ENCODE data around the gene ZNF578.
"Not testable (repeated sequence)": the region's sequence is repeated elsewhere in the genome, so short reads cannot be mapped to it uniquely, and the experiment has no call there.

Gene ZNF578

GRCh38 chr19:52453324-52454094, at the start of gene ZNF578:
ZNF578 (plus strand) TSS chr19:52453553; CDS start chr19:52501846, 48,293 bp downstream.
- peak; percentile 87 for DNase-seq (ENCODE audit: low spot score)

- no peak for DNase-seq (ENCODE audit: low spot score)
Measured at GRCh38 chr19:52410276-52410675, 43.1 kb upstream of the ZNF578 start.

- DNase-seq (ENCODE audit: low spot score), result no peak
Measured at GRCh38 chr19:52415711-52416110, 37.6 kb upstream of the ZNF578 start.

DNA sequence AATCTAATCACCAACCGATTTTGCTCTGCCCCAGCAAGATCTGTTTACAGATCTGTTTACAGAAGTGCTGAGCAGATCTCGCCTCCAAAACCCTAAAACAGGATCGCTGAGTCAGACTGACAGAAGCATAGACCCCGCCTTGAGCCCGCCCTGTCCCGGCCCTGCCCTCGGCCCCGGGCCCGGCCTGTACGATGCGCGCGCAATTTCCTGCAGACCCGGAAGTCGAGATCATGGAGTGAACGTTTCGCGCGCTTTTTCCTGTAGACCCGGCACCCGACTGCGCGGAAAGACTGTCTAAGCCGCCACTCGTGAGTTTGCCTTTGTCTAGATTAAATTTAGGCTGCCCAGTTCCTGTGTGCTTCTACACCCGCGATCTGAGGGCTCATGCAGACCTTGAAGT, 24.4 kb upstream of the ZNF578 start, which contains the start of gene ZNF534:
Gene ZNF534 (plus strand): TSS at position 212 of the 400 bp plus-strand sequence. CDS start 2,327 bp downstream, outside the sequence.
- DNase-seq (ENCODE audit: low spot score), result no peak

DNA sequence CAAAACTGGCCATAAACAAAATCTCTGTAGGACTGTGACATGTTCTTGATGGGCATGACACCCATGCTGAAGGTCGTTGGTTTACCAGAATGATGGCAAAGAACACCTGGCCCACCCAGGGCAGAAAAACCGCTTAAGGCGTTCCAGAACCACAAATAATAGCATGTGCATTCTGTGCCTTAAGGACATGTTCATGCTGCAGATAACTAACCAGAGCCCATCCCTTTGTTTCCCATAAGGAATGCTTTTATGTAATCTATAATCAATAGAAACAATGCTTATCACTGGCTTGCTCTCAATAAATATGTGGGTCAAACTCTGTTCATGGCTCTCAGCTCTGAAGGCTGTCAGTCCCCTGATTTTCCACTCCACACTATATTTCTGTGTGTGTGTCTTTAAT, 11.2 kb upstream of the ZNF578 start:
- no peak for DNase-seq (ENCODE audit: low spot score)

GRCh38 chr19:52444506-52444905, 8.8 kb upstream of the ZNF578 start:
- DNase-seq (ENCODE audit: low spot score), result no peak

- peak; percentile 5 for DNase-seq (ENCODE audit: low spot score)
Measured at GRCh38 chr19:52451241-52451640, 2.1 kb upstream of the ZNF578 start.

GRCh38 chr19:52464798-52465470, 11.6 kb downstream of the ZNF578 start:
- DNase-seq (ENCODE audit: low spot score), result no peak

- DNase-seq (ENCODE audit: low spot score), result no peak
Measured at GRCh38 chr19:52473655-52474350, 20.4 kb downstream of the ZNF578 start.

- no peak for DNase-seq (ENCODE audit: low spot score)
Measured at GRCh38 chr19:52474351-52475127, 21.2 kb downstream of the ZNF578 start.

DNA sequence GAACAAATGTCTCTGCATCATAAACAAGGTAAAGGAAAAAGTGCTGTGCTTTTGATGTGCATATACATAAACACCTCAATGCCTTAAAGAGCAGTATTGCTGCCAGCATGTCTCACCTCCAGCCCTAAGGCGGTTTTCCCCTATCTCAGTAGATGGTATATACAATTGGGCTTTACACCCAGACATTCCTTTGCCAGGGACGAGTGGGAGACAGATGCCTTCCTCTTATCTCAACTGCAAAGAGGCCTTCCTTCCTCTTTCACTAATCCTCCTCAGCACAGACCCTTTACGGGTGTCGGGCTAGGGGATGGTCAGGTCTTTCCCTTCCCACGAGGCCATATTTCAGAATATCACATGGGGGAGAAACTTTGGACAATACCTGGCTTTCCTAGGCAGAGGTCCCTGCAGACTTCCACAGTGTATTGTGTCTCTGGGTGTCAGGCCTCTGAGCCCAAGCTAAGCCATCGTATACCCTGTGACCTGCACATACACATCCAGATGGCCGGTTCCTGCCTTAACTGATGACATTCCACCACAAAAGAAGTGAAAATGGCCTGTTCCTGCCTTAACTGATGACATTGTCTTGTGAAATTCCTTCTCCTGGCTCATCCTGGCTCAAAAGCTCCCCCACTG, 30.9 kb downstream of the ZNF578 start:
- not testable (repeated sequence) for DNase-seq (ENCODE audit: low spot score)

DNA sequence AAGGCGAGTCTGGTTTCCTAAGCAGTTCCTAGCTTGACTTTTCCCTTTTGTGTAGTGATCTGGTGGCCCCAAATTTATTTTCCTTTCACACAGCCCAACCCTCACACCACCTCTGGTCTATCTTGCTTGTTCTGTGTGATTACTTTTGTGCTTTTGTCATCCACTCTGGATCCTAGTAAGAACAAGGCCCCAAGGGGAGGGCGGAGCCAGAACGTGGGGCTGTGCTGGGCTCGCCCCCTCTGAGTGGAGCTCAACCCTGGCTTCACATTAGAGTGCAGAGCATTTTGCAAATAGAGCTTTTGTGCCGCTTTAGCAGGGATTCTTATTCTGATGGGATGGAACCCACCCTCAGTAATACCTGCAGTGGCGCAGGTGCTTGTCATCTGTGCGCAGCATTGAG, 31.7 kb downstream of the ZNF578 start:
- not testable (repeated sequence) for DNase-seq (ENCODE audit: low spot score)

GRCh38 chr19:52485561-52486240, 32.3 kb downstream of the ZNF578 start:
- not testable (repeated sequence) for DNase-seq (ENCODE audit: low spot score)

DNA sequence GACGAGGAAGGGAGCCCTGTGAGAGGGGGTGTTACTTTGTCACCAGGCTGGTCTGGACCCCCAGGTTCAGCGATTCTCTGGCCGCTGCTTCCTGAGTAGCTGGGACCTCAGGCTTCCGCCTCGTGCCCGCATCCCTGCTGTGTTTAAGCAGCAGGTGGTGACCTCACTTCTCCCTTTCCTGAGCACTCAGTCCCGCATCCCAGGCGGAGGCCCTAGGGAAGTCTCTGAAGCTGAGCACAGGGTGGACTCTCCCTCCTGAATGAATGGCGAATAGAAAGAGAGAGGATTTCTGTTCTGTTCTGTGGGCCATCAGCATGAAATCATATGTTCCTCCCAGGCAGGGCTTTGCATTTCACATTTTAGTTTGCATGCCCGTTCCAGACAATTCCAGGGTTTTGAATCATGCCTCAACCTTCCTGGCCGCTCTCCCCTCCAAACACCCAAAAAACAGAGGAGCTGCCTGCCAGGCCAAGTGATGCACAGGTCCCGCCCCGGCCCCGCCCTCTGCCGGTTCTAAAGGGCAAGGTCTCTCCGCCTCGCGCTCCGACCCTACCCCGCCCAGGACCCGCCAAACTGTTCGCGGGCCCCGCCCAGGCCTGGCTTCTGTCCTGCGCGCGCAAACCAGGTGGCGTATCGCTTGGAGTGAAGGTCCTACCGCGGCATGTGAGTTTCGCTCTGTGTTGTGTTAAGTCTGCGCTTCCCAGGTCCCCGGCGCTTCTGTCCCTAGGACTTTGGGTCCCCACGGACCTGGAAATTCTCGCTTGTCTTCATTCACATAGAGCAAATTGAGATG, 39.0 kb downstream of the ZNF578 start:
- peak; percentile 15 for DNase-seq (ENCODE audit: low spot score)

GRCh38 chr19:52492994-52493470, 39.7 kb downstream of the ZNF578 start:
- no peak for DNase-seq (ENCODE audit: low spot score)

- DNase-seq (ENCODE audit: low spot score), result no peak
Measured at GRCh38 chr19:52494518-52494917, 41.2 kb downstream of the ZNF578 start.

DNA sequence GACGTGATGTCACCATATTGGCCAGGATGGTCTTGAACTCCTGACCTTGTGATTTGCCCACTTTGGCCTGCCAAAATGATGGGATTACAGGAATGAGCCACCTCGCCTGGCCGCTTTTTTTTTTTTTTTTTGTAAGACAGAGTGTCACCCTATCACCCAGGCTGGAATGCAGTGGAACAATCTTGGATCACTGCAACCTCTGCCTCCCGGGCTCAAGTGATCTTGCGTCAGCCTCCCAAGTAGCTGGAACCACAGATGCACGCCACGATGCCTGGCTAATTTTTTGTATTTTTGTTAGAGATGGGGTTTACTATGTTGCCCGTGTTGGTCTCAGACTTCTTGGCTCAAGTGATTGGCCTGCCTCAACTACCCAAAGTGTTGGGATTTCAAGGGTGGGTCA, 45.2 kb downstream of the ZNF578 start:
- no peak for DNase-seq (ENCODE audit: low spot score)

- DNase-seq (ENCODE audit: low spot score), result not testable (repeated sequence)
Measured at GRCh38 chr19:52500474-52500873, 47.1 kb downstream of the ZNF578 start.

- not testable (repeated sequence) for DNase-seq (ENCODE audit: low spot score)
Measured at GRCh38 chr19:52500991-52501390, 47.6 kb downstream of the ZNF578 start.

- no peak for DNase-seq (ENCODE audit: low spot score)
Measured at GRCh38 chr19:52507266-52507665, 53.9 kb downstream of the ZNF578 start.
